Natural killer cell treated with Interleukin-12 subunit alpha and Interleukin-12 subunit beta and Interleukin-15 and Interleukin-18, amount 100 ng/mL, for 72 hours (primary cell): ENCODE results near the gene HPCAL4. TPM values are rescaled to one million over a fixed set of nuclear protein-coding genes. Genes with fewer than 3 reads are reported as not detected.

Experiments used
- ATAC-seq, 2 donors: fragments of 150-1000 bp; cut with Tn5 transposase in 1 of 2; sonication (Bioruptor Pico), chemical (Tn5 transposase) in 1 of 2; 2 replicates each; pipeline ENCODE4 v1.10.0; 2021
- DNase-seq: peaks from one replicate; pipeline ENCODE4 v3.0.0; 2022; ENCODE audit warnings: low spot score
- H3K27ac Mint-ChIP-seq, 2 donors: 1 replicate in 1 of 2; 2 replicates in 1 of 2; pipeline ENCODE4 v1.8.0; 2022; ENCODE audit warnings: mixed read lengths in 2 of 2, mild to moderate bottlenecking in 1 of 2, moderate library complexity in 1 of 2
- H3K27me3 Mint-ChIP-seq, 2 donors: 1 replicate in 1 of 2; 2 replicates in 1 of 2; pipeline ENCODE4 v1.8.0; 2022; ENCODE audit warnings: mixed read lengths in 2 of 2
- H3K36me3 Mint-ChIP-seq: one replicate; pipeline ENCODE4 v1.8.0; 2022; ENCODE audit warnings: mixed read lengths
- H3K4me1 Mint-ChIP-seq, 2 donors: 1 replicate in 1 of 2; 2 replicates in 1 of 2; pipeline ENCODE4 v1.8.0; 2022; ENCODE audit warnings: low read depth in 2 of 2, mixed read lengths in 2 of 2, mild to moderate bottlenecking in 1 of 2
- H3K4me3 Mint-ChIP-seq: one replicate; pipeline ENCODE4 v1.8.0; 2022; ENCODE audit warnings: mixed read lengths
- H3K9me3 Mint-ChIP-seq: 2 replicates; pipeline ENCODE4 v1.8.0; 2022; ENCODE audit warnings: mixed read lengths
- total RNA-seq, 2 donors: library from RNA; stranded (reverse); gene quantifications; one replicate each; pipeline ENCODE4 v1.2.3, GENCODE V29; 2022

Gene HPCAL4
- total RNA-seq, 2 donors from 2014 or later = 0.50 to 0.64 TPM

- H3K9me3 Mint-ChIP-seq = no peaks in the 10 kb centered on the region
- no peak overlapping the region for H3K27ac Mint-ChIP-seq
- no peak overlapping the region for H3K4me3 Mint-ChIP-seq
- ATAC-seq (no peak), DNase-seq (no peak)
- H3K27me3 Mint-ChIP-seq = peaks cover 21 to 27% of the 10 kb centered on the region in 2 donors
- no peaks in the 10 kb centered on the region for H3K4me1 Mint-ChIP-seq
- H3K36me3 Mint-ChIP-seq = no peaks in the 10 kb centered on the region
Measured at GRCh38 chr1:39632323-39632681, 58.9 kb downstream of the HPCAL4 start.

DNA sequence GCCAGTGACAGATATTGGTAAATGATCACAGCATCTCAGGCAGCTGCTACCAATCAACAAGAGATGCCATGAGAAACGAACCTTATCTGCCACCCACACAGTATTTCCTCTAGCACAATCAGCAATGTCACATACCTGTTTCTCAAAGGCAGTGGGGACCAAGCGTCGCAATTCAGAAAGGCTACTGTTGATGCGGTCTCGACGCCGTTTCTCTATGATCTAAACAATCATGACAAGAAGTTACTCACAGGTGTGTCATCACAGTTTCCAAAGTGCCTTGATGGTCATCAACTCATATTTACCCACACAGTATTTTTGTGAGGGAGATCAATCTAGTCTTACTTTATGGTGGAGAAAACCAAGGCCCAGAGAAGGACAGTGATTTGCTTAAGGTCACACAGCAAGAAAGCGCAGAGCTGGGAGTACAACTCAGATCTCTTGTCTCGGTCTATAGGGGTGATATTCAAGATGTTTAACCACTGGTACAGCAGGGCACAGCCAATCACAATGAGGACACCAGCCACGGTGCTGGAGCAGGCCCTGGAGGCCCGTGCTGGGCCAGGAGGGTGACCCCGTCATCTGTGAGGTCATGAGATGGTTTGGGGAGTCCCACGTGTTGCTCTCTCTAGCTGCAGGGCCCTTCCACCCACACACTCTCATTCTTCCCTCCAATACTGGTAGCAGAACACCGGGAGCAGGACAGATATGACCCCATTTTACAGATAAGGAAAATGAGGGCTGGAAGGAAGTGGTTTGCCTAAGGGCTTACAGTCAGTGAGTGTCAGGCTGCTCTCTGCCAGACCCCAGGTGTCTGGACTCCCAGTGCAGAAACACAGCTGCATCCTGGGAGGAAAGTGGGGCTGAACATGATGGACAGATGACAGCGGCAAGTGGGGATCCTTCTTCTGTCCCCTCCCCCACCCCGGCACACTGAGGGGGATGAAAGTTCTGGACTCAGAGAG, 59.6 kb downstream of the HPCAL4 start:
- Mint-ChIP-seq H3K36me3 (no peaks in the 10 kb centered on the region), H3K9me3 (no peaks in the 10 kb centered on the region), H3K4me1 (no peaks in the 10 kb centered on the region), H3K27ac (no peak overlapping the region), H3K27me3 (peaks cover 21 to 26% of the 10 kb centered on the region in 2 donors), H3K4me3 (no peak overlapping the region)
- DNase-seq (no peak), ATAC-seq (no peak)

DNA sequence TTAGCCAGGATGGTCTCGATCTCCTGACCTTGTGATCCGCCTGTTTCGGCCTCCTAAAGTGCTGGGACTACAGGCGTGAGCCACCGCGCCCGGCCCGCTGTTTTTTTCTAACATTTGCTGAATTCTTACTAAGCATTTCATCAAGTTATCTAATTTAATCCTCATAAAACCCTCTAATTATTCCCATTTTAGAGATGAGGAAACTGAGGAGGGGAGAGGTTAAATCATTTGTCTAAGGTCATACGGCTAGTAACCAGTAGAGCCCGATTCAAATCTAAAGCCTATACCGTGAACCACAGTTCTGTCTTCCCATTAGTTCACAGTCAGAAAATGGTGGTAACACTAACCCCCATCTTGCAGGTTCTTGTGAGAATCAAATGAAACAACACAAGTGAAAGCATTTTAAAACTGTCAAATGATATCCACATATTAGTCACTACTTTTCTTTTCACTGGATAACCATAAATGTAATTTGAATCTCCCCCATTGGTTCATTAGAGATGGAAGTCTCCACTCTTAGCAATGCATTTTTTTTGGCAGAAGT, 62.4 kb downstream of the HPCAL4 start:
- no peaks in the 10 kb centered on the region for H3K4me1 Mint-ChIP-seq
- no peak overlapping the region for H3K27ac Mint-ChIP-seq
- no peaks in the 10 kb centered on the region for H3K9me3 Mint-ChIP-seq
- DNase-seq (no peak), ATAC-seq (peak in 1 of 2 donors; percentile 37)
- H3K4me3 Mint-ChIP-seq = no peak overlapping the region
- H3K36me3 Mint-ChIP-seq = no peaks in the 10 kb centered on the region
- peaks cover 19 to 20% of the 10 kb centered on the region in 2 donors for H3K27me3 Mint-ChIP-seq

Other genes with a start within 250 kb of the HPCAL4 start
- under 1 TPM in 1 of 2 donors, not detected in 1; 0.24 TPM for gene BMP8A, start 199.8 kb downstream of the HPCAL4 start, total RNA-seq
- gene PABPC4, start 114.6 kb downstream of the HPCAL4 start, total RNA-seq = 100 to 1,000 TPM; 189 to 372 TPM
- not detected for gene HEYL, start 51.8 kb downstream of the HPCAL4 start, total RNA-seq
- gene NT5C1A, start 19.3 kb downstream of the HPCAL4 start, total RNA-seq = 1 to 10 TPM; 4.1 to 9.2 TPM
- gene PPIE, start 47.4 kb upstream of the HPCAL4 start, total RNA-seq = 10 to 100 TPM; 60.0 to 61.2 TPM
- gene OXCT2, start 79.9 kb upstream of the HPCAL4 start, total RNA-seq = under 1 TPM; 0.47 to 0.59 TPM
- gene BMP8B, start 97.4 kb upstream of the HPCAL4 start, total RNA-seq = 1 to 10 TPM in 1 of 2 donors, under 1 TPM in 1; 0.84 to 1.8 TPM
- 10 to 100 TPM; 17.8 to 34.3 TPM for gene TRIT1, start 192.1 kb upstream of the HPCAL4 start, total RNA-seq
- gene MYCL, start 210.5 kb upstream of the HPCAL4 start, total RNA-seq = under 1 TPM; 0.33 to 0.36 TPM